Neural crest cell (in vitro differentiated cells): ENCODE results near the gene RIPPLY3. TPM values are rescaled to one million over a fixed set of nuclear protein-coding genes. Genes with fewer than 3 reads are reported as not detected.

Source experiments
- DNase-seq: peaks from one replicate; pipeline ENCODE4 v3.0.0; 2021; ENCODE audit warnings: low read depth, mixed read lengths, low spot score
- H3K27ac Mint-ChIP-seq: one replicate; pipeline ENCODE4 v1.8.0; 2021; ENCODE audit warnings: mild to moderate bottlenecking, mixed read lengths; ENCODE audit not compliant: unreplicated experiment
- H3K27me3 Mint-ChIP-seq: 2 replicates; pipeline ENCODE4 v1.8.0; 2021; ENCODE audit warnings: low read depth, mild to moderate bottlenecking, mixed read lengths
- H3K36me3 Mint-ChIP-seq: 2 replicates; pipeline ENCODE4 v1.8.0; 2021; ENCODE audit warnings: low read depth, mild to moderate bottlenecking, mixed read lengths
- H3K4me1 Mint-ChIP-seq: 2 replicates; pipeline ENCODE4 v1.8.0; 2021; ENCODE audit warnings: mixed read lengths
- H3K4me3 Mint-ChIP-seq: one replicate; pipeline ENCODE4 v1.8.0; 2021; ENCODE audit warnings: mild to moderate bottlenecking, mixed read lengths
- H3K9me3 Mint-ChIP-seq: 2 replicates; pipeline ENCODE4 v1.8.0; 2021; ENCODE audit warnings: mixed read lengths
- CTCF ChIP-seq: fragments of 200-600 bp; sonication (generic); conservative IDR thresholded peaks from 2 replicates; pipeline ENCODE4 v1.5.0; 2021; ENCODE audit warnings: antibody characterized with exemption, mild to moderate bottlenecking
- total RNA-seq: library from RNA; stranded (reverse); gene quantifications from 2 replicates; pipeline ENCODE4 v1.2.1, GENCODE V29; 2021

The RIPPLY3 gene
- total RNA-seq, 1 donor from 2014 or later: 3.2 TPM

GRCh38 chr21:37039411-37040075, 33.0 kb downstream of the RIPPLY3 start:
- peaks cover 15% of the 10 kb centered on the region for H3K4me1 Mint-ChIP-seq
- H3K36me3 Mint-ChIP-seq: no peaks in the 10 kb centered on the region
- H3K27me3 Mint-ChIP-seq: no peaks in the 10 kb centered on the region

GRCh38 chr21:37040212-37040611, 33.7 kb downstream of the RIPPLY3 start:
- no peak overlapping the region for H3K27ac Mint-ChIP-seq
- no peak for TF ChIP-seq CTCF
- H3K27me3 Mint-ChIP-seq: no peaks in the 10 kb centered on the region
- no peaks in the 10 kb centered on the region for H3K36me3 Mint-ChIP-seq
- H3K4me1 Mint-ChIP-seq: peaks cover 15% of the 10 kb centered on the region
- DNase-seq: no peak
- no peak overlapping the region for H3K4me3 Mint-ChIP-seq
- H3K9me3 Mint-ChIP-seq: no peaks in the 10 kb centered on the region

More at GRCh38 chr21:37039411-37040075, 33.0 kb downstream of the RIPPLY3 start:
- DNase-seq: no peak
- no peak for TF ChIP-seq CTCF
- Mint-ChIP-seq H3K27ac (no peak overlapping the region), H3K9me3 (no peaks in the 10 kb centered on the region), H3K4me3 (no peak overlapping the region)

- DNase-seq: no peak
- Mint-ChIP-seq H3K27me3 (no peaks in the 10 kb centered on the region), H3K4me1 (peaks cover 20% of the 10 kb centered on the region), H3K27ac (no peak overlapping the region), H3K4me3 (no peak overlapping the region), H3K9me3 (peaks cover 3% of the 10 kb centered on the region), H3K36me3 (no peaks in the 10 kb centered on the region)
- TF ChIP-seq CTCF: no peak
Measured at GRCh38 chr21:37041706-37042271, 35.3 kb downstream of the RIPPLY3 start.

- Mint-ChIP-seq H3K4me1 (peaks cover 27% of the 10 kb centered on the region), H3K9me3 (peaks cover 7% of the 10 kb centered on the region), H3K4me3 (no peak overlapping the region), H3K27me3 (peaks cover 2% of the 10 kb centered on the region), H3K36me3 (peaks cover 2% of the 10 kb centered on the region), H3K27ac (peak overlapping the region; percentile 71)
- TF ChIP-seq CTCF: no peak
- DNase-seq: no peak
Measured at GRCh38 chr21:37043818-37044217, 37.3 kb downstream of the RIPPLY3 start.

- H3K27me3 Mint-ChIP-seq: peaks cover 2% of the 10 kb centered on the region
- no peak for TF ChIP-seq CTCF
- no peak overlapping the region for H3K27ac Mint-ChIP-seq
- peaks cover 2% of the 10 kb centered on the region for H3K36me3 Mint-ChIP-seq
- H3K9me3 Mint-ChIP-seq: peaks cover 7% of the 10 kb centered on the region
- H3K4me1 Mint-ChIP-seq: peaks cover 20% of the 10 kb centered on the region
- no peak for DNase-seq
- no peak overlapping the region for H3K4me3 Mint-ChIP-seq
Measured at GRCh38 chr21:37044643-37045042, 38.1 kb downstream of the RIPPLY3 start.
